GM12878 (cell line): ENCODE data around the gene EPN1. TPM values are rescaled to one million over a fixed set of nuclear protein-coding genes. Genes with fewer than 3 reads are reported as not detected.

Source experiments
- ASH2L ChIP-seq: fragments of 300-600, 200-600 bp; sonication (generic); IDR thresholded peaks from 2 replicates; pipeline ENCODE4 v1.6.1; 2017; ENCODE audit warnings: low read depth, mild to moderate bottlenecking, borderline replicate concordance
- BACH1 ChIP-seq: fragments of 450-650 bp; IDR thresholded peaks from 2 replicates; pipeline ENCODE4 v1.6.1; 2017; ENCODE audit warnings: mild to moderate bottlenecking, borderline replicate concordance
- BRCA1 ChIP-seq: IDR thresholded peaks from 2 replicates; pipeline ENCODE4 v1.6.1; 2011; ENCODE audit warnings: low read depth, low read length, improper control_type of control experiment
- CTCF ChIP-seq, 3 experiments: IDR thresholded peaks in 2 of 3; conservative IDR thresholded peaks in 1 of 3; 2 replicates each; pipeline ENCODE4 v1.5.1; 2011; ENCODE audit warnings: low read depth in 3 of 3, low read length in 3 of 3, mild to moderate bottlenecking in 3 of 3, control low read depth in 2 of 3, moderate library complexity in 2 of 3, inconsistent platforms in 1 of 3, mixed read lengths in 1 of 3; ENCODE audit not compliant: control insufficient read depth in 2 of 3, insufficient read depth in 1 of 3; ENCODE audit errors: extremely low read depth in 1 of 3
- DPF2 ChIP-seq: fragments of 450-650 bp; IDR thresholded peaks from 2 replicates; pipeline ENCODE4 v1.6.1; 2017; ENCODE audit warnings: mild to moderate bottlenecking
- E2F8 ChIP-seq: fragments of 450-650 bp; IDR thresholded peaks from 2 replicates; pipeline ENCODE4 v1.6.1; 2018; ENCODE audit warnings: mild to moderate bottlenecking, low read depth, moderate library complexity; ENCODE audit not compliant: partially characterized antibody
- GABPA ChIP-seq: IDR thresholded peaks from 2 replicates; pipeline ENCODE4 v1.6.1; 2014; ENCODE audit warnings: antibody characterized with exemption, low read depth, mild to moderate bottlenecking, inconsistent platforms
- JUNB ChIP-seq: IDR thresholded peaks from 2 replicates; pipeline ENCODE4 v1.6.1; 2016; ENCODE audit warnings: antibody characterized with exemption, mild to moderate bottlenecking
- JUND ChIP-seq: IDR thresholded peaks from 2 replicates; pipeline ENCODE4 v1.6.1; 2012; ENCODE audit warnings: low read depth, mild to moderate bottlenecking, low read length, improper control_type of control experiment, moderate library complexity
- LARP7 ChIP-seq: fragments of 450-650 bp; IDR thresholded peaks from 2 replicates; pipeline ENCODE4 v1.6.1; 2017; ENCODE audit warnings: mild to moderate bottlenecking
- NR2F1 ChIP-seq: fragments of 450-650 bp; conservative IDR thresholded peaks from 2 replicates; pipeline ENCODE4 v1.6.1; 2017; ENCODE audit warnings: mild to moderate bottlenecking
- RBBP5 ChIP-seq: fragments of 200-600 bp; sonication (generic); conservative IDR thresholded peaks from 2 replicates; pipeline ENCODE4 v1.6.1; 2016
- RCOR1 ChIP-seq: conservative IDR thresholded peaks from 2 replicates; pipeline ENCODE4 v1.6.1; 2012; ENCODE audit warnings: low read depth, low read length, improper control_type of control experiment
- SIX5 ChIP-seq: IDR thresholded peaks from 2 replicates; pipeline ENCODE4 v1.6.1; 2011; ENCODE audit warnings: mild to moderate bottlenecking, low read depth, low read length, moderate library complexity; ENCODE audit not compliant: severe bottlenecking
- SMAD1 ChIP-seq: fragments of 450-650 bp; IDR thresholded peaks from 2 replicates; pipeline ENCODE4 v1.6.1; 2018; ENCODE audit warnings: mild to moderate bottlenecking, low read depth; ENCODE audit not compliant: partially characterized antibody
- SPI1 ChIP-seq: IDR thresholded peaks from 2 replicates; pipeline ENCODE4 v1.6.1; 2011; ENCODE audit warnings: low read depth, mild to moderate bottlenecking, low read length, moderate library complexity, borderline replicate concordance; ENCODE audit not compliant: insufficient read depth
- STAT1 ChIP-seq: fragments of 450-650 bp; conservative IDR thresholded peaks from 2 replicates; pipeline ENCODE4 v1.6.1; 2014; ENCODE audit warnings: antibody characterized with exemption, mild to moderate bottlenecking
- TCF3 ChIP-seq: IDR thresholded peaks from 2 replicates; pipeline ENCODE4 v1.6.1; 2012; ENCODE audit warnings: low read depth, mild to moderate bottlenecking, low read length, borderline replicate concordance; ENCODE audit not compliant: insufficient read depth
- ZNF217 ChIP-seq: fragments of 450-650 bp; IDR thresholded peaks from 2 replicates; pipeline ENCODE4 v1.6.1; 2017; ENCODE audit warnings: antibody characterized with exemption, mild to moderate bottlenecking
- polyA plus RNA-seq, 11 experiments: library from polyadenylated mRNA; depleted of rRNA in 4 of 11; unstranded in 6 of 11; stranded (reverse) in 5 of 11; fragments of >200 nt; fragmentation: Nextera tagmentation in 4 of 11; fragmentation: Illumina TruSeq in 1 of 11; extraction: Ambion mirVana in 4 of 11; extraction: Trizol in 1 of 11; gene quantifications; 1 replicate in 1 of 11; 2 replicates in 10 of 11; pipeline versions ENCODE4 v1.2.1 to v1.2.3, GENCODE V29; 2011 to 2016; ENCODE audit warnings: inconsistent platforms in 2 of 11, missing spikeins in 2 of 11, low read depth in 1 of 11
- total RNA-seq, 4 experiments: library from RNA; depleted of rRNA in 3 of 4; stranded (reverse); fragments of >200 nt in 3 of 4; fragmentation: Illumina TruSeq in 1 of 4; extraction: Trizol in 1 of 4; gene quantifications; 2 replicates each; pipeline versions ENCODE4 v1.2.1 to v1.2.3, GENCODE V29; 2013 to 2021

EPN1 gene
- total and polyA plus RNA-seq, 10 of the 15 experiments (the other 5 are each of a cell fraction or from before 2014, with no cell fraction given) = 0.11 to 88.5 (median 10.6) TPM

- no peak for TF ChIP-seq RCOR1
- TF ChIP-seq NR2F1 = peak; percentile 91
- TF ChIP-seq BACH1 = peak; percentile 62
- TF ChIP-seq CTCF (IDR thresholded peaks at IDR 0.05 in 2 of 3, conservative IDR thresholded peaks at IDR 0.05 in 1 of 3; ENCODE audit: control insufficient read depth in 2 of 3, extremely low read depth in 1 of 3, insufficient read depth in 1 of 3, low read depth in 3 of 3, low read length in 3 of 3) = no peak
- TF ChIP-seq ASH2L = no peak
- TF ChIP-seq BRCA1 = 0 out of 2 replicates have a peak, but pooled peaks have one; percentile 19
- TF ChIP-seq GABPA = peak; percentile 93
- no peak for TF ChIP-seq E2F8
- peak; percentile 83 for TF ChIP-seq ZNF217
- no peak for TF ChIP-seq RBBP5
- 0 out of 2 replicates have a peak, but pooled peaks have one; percentile 52 for TF ChIP-seq STAT1
- TF ChIP-seq LARP7 = peak; percentile 97
- TF ChIP-seq SIX5 = peak; percentile 30
- TF ChIP-seq TCF3 = no peak
- TF ChIP-seq DPF2 = peak; percentile 88
- TF ChIP-seq JUNB = no peak
- TF ChIP-seq SMAD1 = no peak
- TF ChIP-seq SPI1 = peak; percentile 40
- no peak for TF ChIP-seq JUND
These were observed at the start of gene EPN1 (continued) for GRCh38 chr19:55674841-55675660.
